Nephron progenitor cell (in vitro differentiated cells): ENCODE measurements around the gene PLXNA1.

Experiments
- DNase-seq: peaks from one replicate; pipeline ENCODE4 v3.0.0; 2021
- H3K27ac Mint-ChIP-seq: 2 replicates; pipeline ENCODE4 v1.8.0; 2021; ENCODE audit warnings: mild to moderate bottlenecking, moderate library complexity, mixed read lengths
- H3K27me3 Mint-ChIP-seq: 2 replicates; pipeline ENCODE4 v1.8.0; 2021; ENCODE audit warnings: mild to moderate bottlenecking, low read depth, mixed read lengths; ENCODE audit not compliant: poor library complexity
- H3K36me3 Mint-ChIP-seq: 2 replicates; pipeline ENCODE4 v1.8.0; 2021; ENCODE audit warnings: low read depth, mixed read lengths
- H3K4me1 Mint-ChIP-seq: 2 replicates; pipeline ENCODE4 v1.8.0; 2021; ENCODE audit warnings: mixed read lengths
- H3K4me3 Mint-ChIP-seq: 2 replicates; pipeline ENCODE4 v1.8.0; 2021; ENCODE audit warnings: mild to moderate bottlenecking, moderate library complexity, mixed read lengths
- H3K9me3 Mint-ChIP-seq: 2 replicates; pipeline ENCODE4 v1.8.0; 2021; ENCODE audit warnings: mild to moderate bottlenecking, moderate library complexity, mixed read lengths
- CTCF ChIP-seq: fragments of 200-600 bp; sonication (generic); IDR thresholded peaks from 2 replicates; pipeline ENCODE4 v1.5.0; 2021; ENCODE audit warnings: antibody characterized with exemption

The PLXNA1 gene

GRCh38 chr3:126982126-126982470 lies 817 bp upstream of the PLXNA1 start:
- Mint-ChIP-seq H3K27ac (no peak overlapping the region), H3K36me3 (no peaks in the 10 kb centered on the region), H3K9me3 (no peaks in the 10 kb centered on the region), H3K27me3 (peaks cover 48% of the 10 kb centered on the region), H3K4me3 (peak overlapping the region; percentile 72), H3K4me1 (peaks cover 19% of the 10 kb centered on the region)
- DNase-seq = no peak
- no peak for TF ChIP-seq CTCF

GRCh38 chr3:126983276-126983652 lies 349 bp downstream of the PLXNA1 start:
- no peak for TF ChIP-seq CTCF
- Mint-ChIP-seq H3K4me1 (peaks cover 19% of the 10 kb centered on the region), H3K9me3 (no peaks in the 10 kb centered on the region), H3K36me3 (no peaks in the 10 kb centered on the region), H3K27ac (no peak overlapping the region), H3K4me3 (no peak overlapping the region), H3K27me3 (peaks cover 48% of the 10 kb centered on the region)
- DNase-seq = no peak

- DNase-seq = peak; percentile 59
- H3K36me3 Mint-ChIP-seq = no peaks in the 10 kb centered on the region
- H3K9me3 Mint-ChIP-seq = no peaks in the 10 kb centered on the region
Measured at GRCh38 chr3:126983653-126984390, 907 bp downstream of the PLXNA1 start.

GRCh38 chr3:126984391-126985131 lies 1.6 kb downstream of the PLXNA1 start:
- Mint-ChIP-seq H3K27ac (no peak overlapping the region), H3K4me1 (peaks cover 19% of the 10 kb centered on the region), H3K27me3 (peaks cover 36% of the 10 kb centered on the region), H3K4me3 (peak overlapping the region; percentile 71), H3K9me3 (no peaks in the 10 kb centered on the region), H3K36me3 (peaks cover 5% of the 10 kb centered on the region)
- TF ChIP-seq CTCF = no peak
- peak; percentile 26 for DNase-seq

More at GRCh38 chr3:126983653-126984390, 907 bp downstream of the PLXNA1 start:
- Mint-ChIP-seq H3K4me3 (peak overlapping the region; percentile 69), H3K27me3 (peaks cover 43% of the 10 kb centered on the region), H3K4me1 (peaks cover 19% of the 10 kb centered on the region), H3K27ac (no peak overlapping the region)
- no peak for TF ChIP-seq CTCF

- TF ChIP-seq CTCF = no peak
- no peaks in the 10 kb centered on the region for H3K9me3 Mint-ChIP-seq
- peaks cover 28% of the 10 kb centered on the region for H3K27me3 Mint-ChIP-seq
- H3K36me3 Mint-ChIP-seq = peaks cover 5% of the 10 kb centered on the region
- peak overlapping the region; percentile 71 for H3K4me3 Mint-ChIP-seq
- DNase-seq = peak; percentile 43
- H3K27ac Mint-ChIP-seq = no peak overlapping the region
- peaks cover 19% of the 10 kb centered on the region for H3K4me1 Mint-ChIP-seq
Measured at GRCh38 chr3:126985132-126985985, 2.4 kb downstream of the PLXNA1 start.
